Measurements from ENCODE around the gene UBE2E3. TPM values are rescaled to one million over a fixed set of nuclear protein-coding genes. Genes with fewer than 3 reads are reported as not detected.

UBE2E3 gene
- total RNA-seq, 4 donors from 2014 or later = 20.2 to 69.9 (median 65.4) TPM

- TF ChIP-seq POLR2A (IDR thresholded peaks at IDR 0.05) (no peak), CTCF (IDR thresholded peaks at IDR 0.05) (no peak), EP300 (IDR thresholded peaks at IDR 0.05; ENCODE audit: low read depth) (no peak), POLR2AphosphoS5 (IDR thresholded peaks at IDR 0.05) (no peak)
- in situ Hi-C loops (cut with MboI; ENCODE audit: low pct_ligation_motif_present in 1 of 4, low pct_unique_long_range_greater_than_20kb in 1 of 4, low sequenced_read_pairs in 3 of 4) (loop anchor here in 2 of 4 donors (25.0 kb wide), 1 partner anchor 960 kb away; no protein-coding TSS in a partner anchor), intact Hi-C loops (cut with DNase I; ENCODE audit: low total_unique reads) (no loop called here)
- WGBS, 2 donors (ENCODE audit: low coverage in 1 of 2) = 67 to 79% methylated on average over 4 to 6 of the region's 6 CpGs
- peaks cover 0 to 13% (median 4%) of the 10 kb centered on the region in 4 donors for H3K4me1 ChIP-seq
- no peak overlapping the region for H3K4me3 ChIP-seq
- no peak for DNase-seq
- H3K27ac ChIP-seq = no peak overlapping the region
- no peaks in the 10 kb centered on the region for H3K27me3 ChIP-seq
- no peaks in the 10 kb centered on the region for H3K9me3 ChIP-seq
- H3K36me3 ChIP-seq = no peaks in the 10 kb centered on the region
These were observed 92.3 kb downstream of the UBE2E3 start for GRCh38 chr2:181072486-181073235.

- in situ Hi-C loops (cut with MboI; ENCODE audit: low pct_ligation_motif_present in 1 of 4, low pct_unique_long_range_greater_than_20kb in 1 of 4, low sequenced_read_pairs in 3 of 4) = loop anchor here in 2 of 4 donors (25.0 kb wide), 1 partner anchor 962 kb away; no protein-coding TSS in a partner anchor
- Histone ChIP-seq H3K9me3 (no peaks in the 10 kb centered on the region), H3K36me3 (no peaks in the 10 kb centered on the region), H3K27ac (no peak overlapping the region), H3K27me3 (no peaks in the 10 kb centered on the region), H3K4me3 (no peak overlapping the region), H3K4me1 (peaks cover 0 to 13% (median 4%) of the 10 kb centered on the region in 4 donors)
- TF ChIP-seq POLR2AphosphoS5 (IDR thresholded peaks at IDR 0.05) (no peak), CTCF (IDR thresholded peaks at IDR 0.05) (no peak), EP300 (IDR thresholded peaks at IDR 0.05; ENCODE audit: low read depth) (no peak), POLR2A (IDR thresholded peaks at IDR 0.05) (no peak)
- intact Hi-C loops (cut with DNase I; ENCODE audit: low total_unique reads) = no loop called here
- DNase-seq = no peak
These were observed 93.5 kb downstream of the UBE2E3 start for GRCh38 chr2:181073896-181074295.

DNA sequence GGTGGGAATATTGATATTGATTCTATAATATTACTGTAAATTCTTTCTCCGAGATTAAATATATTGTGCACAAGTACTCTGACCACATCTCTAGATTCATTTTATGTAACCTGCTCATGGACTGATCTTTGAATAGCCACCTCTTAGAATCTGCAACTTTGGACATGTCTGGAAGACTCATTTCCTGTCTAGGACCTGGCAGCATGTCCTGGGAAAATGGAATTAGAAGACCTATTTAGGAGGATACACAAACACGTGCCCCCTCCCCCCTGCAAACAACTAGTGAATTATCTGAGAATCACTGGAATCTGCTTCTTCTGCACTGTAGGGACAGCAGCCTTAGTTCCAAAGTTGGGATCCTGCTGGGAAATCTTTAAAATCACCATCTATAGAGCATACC lies 94.1 kb downstream of the UBE2E3 start:
- TF ChIP-seq POLR2AphosphoS5 (IDR thresholded peaks at IDR 0.05) (no peak), CTCF (IDR thresholded peaks at IDR 0.05) (no peak), POLR2A (IDR thresholded peaks at IDR 0.05) (no peak), EP300 (IDR thresholded peaks at IDR 0.05; ENCODE audit: low read depth) (no peak)
- no peaks in the 10 kb centered on the region for H3K9me3 ChIP-seq
- H3K36me3 ChIP-seq = no peaks in the 10 kb centered on the region
- in situ Hi-C loops (cut with MboI; ENCODE audit: low pct_ligation_motif_present in 1 of 4, low pct_unique_long_range_greater_than_20kb in 1 of 4, low sequenced_read_pairs in 3 of 4) (loop anchor here in 2 of 4 donors (25.0 kb wide), 1 partner anchor 962 kb away; no protein-coding TSS in a partner anchor), intact Hi-C loops (cut with DNase I; ENCODE audit: low total_unique reads) (no loop called here)
- no peaks in the 10 kb centered on the region for H3K27me3 ChIP-seq
- WGBS, 2 donors (ENCODE audit: low coverage in 1 of 2) = 90 to 92% methylated on average over 2 of the region's 2 CpGs
- H3K4me1 ChIP-seq = peaks cover 0 to 11% (median 4%) of the 10 kb centered on the region in 4 donors
- no peak overlapping the region for H3K27ac ChIP-seq
- DNase-seq = no peak
- no peak overlapping the region for H3K4me3 ChIP-seq

- intact Hi-C loops (cut with DNase I; ENCODE audit: low total_unique reads) (no loop called here), in situ Hi-C loops (cut with MboI; ENCODE audit: low pct_ligation_motif_present in 1 of 4, low pct_unique_long_range_greater_than_20kb in 1 of 4, low sequenced_read_pairs in 3 of 4) (loop anchor here in 2 of 4 donors (25.0 kb wide), 1 partner anchor 636 kb away; no protein-coding TSS in a partner anchor)
- H3K36me3 ChIP-seq = no peaks in the 10 kb centered on the region
- H3K4me1 ChIP-seq = no peaks in the 10 kb centered on the region
- DNase-seq = no peak
- WGBS, 2 donors (ENCODE audit: low coverage in 1 of 2) = 29 to 32% methylated on average over 1 of the region's 1 CpG
- no peaks in the 10 kb centered on the region for H3K27me3 ChIP-seq
- no peaks in the 10 kb centered on the region for H3K9me3 ChIP-seq
- no peak for TF ChIP-seq CTCF (IDR thresholded peaks at IDR 0.05)
- no peak for TF ChIP-seq EP300 (IDR thresholded peaks at IDR 0.05; ENCODE audit: low read depth)
- TF ChIP-seq POLR2AphosphoS5 (IDR thresholded peaks at IDR 0.05) = no peak
- no peak overlapping the region for H3K4me3 ChIP-seq
- H3K27ac ChIP-seq = no peak overlapping the region
These were observed 96.3 kb downstream of the UBE2E3 start for GRCh38 chr2:181076658-181077057.
